Mesendoderm (in vitro differentiated cells): ENCODE data around the gene GAST.
A peak's percentile ranks its signal among the peaks of the same experiment; 100 is the strongest.
"Not testable (repeated sequence)": the region's sequence is repeated elsewhere in the genome, so short reads cannot be mapped to it uniquely, and the experiment has no call there.

Experiments
- DNase-seq: peaks from one replicate; pipeline ENCODE4 v3.0.0; 2013
- H2AK5ac ChIP-seq: 2 replicates; pipeline ENCODE4 v1.6.1; 2013; ENCODE audit warnings: low read length, inconsistent platforms
- H2BK120ac ChIP-seq: 2 replicates; pipeline ENCODE4 v1.6.1; 2013; ENCODE audit warnings: low read depth, mild to moderate bottlenecking, low read length, moderate library complexity, mixed read lengths
- H2BK15ac ChIP-seq: replicated peaks from 2 replicates; pipeline ENCODE4 v1.6.1; 2013; ENCODE audit warnings: low read depth, mild to moderate bottlenecking, moderate library complexity
- H2BK5ac ChIP-seq: 2 replicates; pipeline ENCODE4 v1.6.1; 2013; ENCODE audit warnings: low read length, inconsistent platforms
- H3K18ac ChIP-seq: 2 replicates; pipeline ENCODE4 v1.6.1; 2013; ENCODE audit warnings: mild to moderate bottlenecking, low read length, mixed read lengths
- H3K23ac ChIP-seq: one replicate; pipeline ENCODE4 v1.6.1; 2013; ENCODE audit warnings: low read length
- H3K27ac ChIP-seq: 2 replicates; pipeline ENCODE4 v1.5.1; 2013; ENCODE audit warnings: low read depth, mild to moderate bottlenecking, inconsistent platforms, low read length, moderate library complexity
- H3K27me3 ChIP-seq: 2 replicates; pipeline ENCODE4 v1.6.1; 2013; ENCODE audit warnings: low read length, control low read depth, mild to moderate bottlenecking, inconsistent platforms; ENCODE audit not compliant: insufficient read depth, poor library complexity
- H3K36me3 ChIP-seq: 2 replicates; pipeline ENCODE4 v1.6.1; 2013; ENCODE audit warnings: low read length, inconsistent platforms; ENCODE audit not compliant: control insufficient read depth, insufficient read depth
- H3K4ac ChIP-seq: one replicate; pipeline ENCODE4 v1.6.1; 2013; ENCODE audit warnings: low read depth, mild to moderate bottlenecking, low read length, moderate library complexity
- H3K4me1 ChIP-seq: 2 replicates; pipeline ENCODE4 v1.6.1; 2013; ENCODE audit warnings: low read depth, low read length, inconsistent platforms; ENCODE audit not compliant: control insufficient read depth
- H3K4me2 ChIP-seq: 2 replicates; pipeline ENCODE4 v1.6.1; 2013; ENCODE audit warnings: low read length
- H3K4me3 ChIP-seq: 2 replicates; pipeline ENCODE4 v1.5.1; 2013; ENCODE audit warnings: mild to moderate bottlenecking, low read length
- H3K56ac ChIP-seq: one replicate; pipeline ENCODE4 v1.6.1; 2013; ENCODE audit warnings: low read length
- H3K79me1 ChIP-seq: 2 replicates; pipeline ENCODE4 v1.6.1; 2013; ENCODE audit warnings: low read length, inconsistent platforms
- H3K79me2 ChIP-seq: 2 replicates; pipeline ENCODE4 v1.6.1; 2013; ENCODE audit warnings: mild to moderate bottlenecking, low read length; ENCODE audit not compliant: control insufficient read depth, insufficient read depth
- H3K9ac ChIP-seq: 2 replicates; pipeline ENCODE4 v1.6.1; 2013; ENCODE audit warnings: low read length, inconsistent platforms
- H4K5ac ChIP-seq: one replicate; pipeline ENCODE4 v1.6.1; 2013; ENCODE audit warnings: low read length
- H4K8ac ChIP-seq: one replicate; pipeline ENCODE4 v1.6.1; 2013; ENCODE audit warnings: low read depth, mild to moderate bottlenecking, control low read depth, low read length, moderate library complexity
- WGBS: extraction: QIAGEN DNeasy Blood & Tissue Kit; methylation state at CpG from one replicate; pipeline ENCODE4 v1.1.7; 2013; ENCODE audit warnings: low lambda C conversion rate, missing lambda C conversion rate; ENCODE audit not compliant: insufficient coverage; ENCODE audit errors: extremely low coverage; 5-methylcytosine and 5-hydroxymethylcytosine counted together

The GAST gene

DNA sequence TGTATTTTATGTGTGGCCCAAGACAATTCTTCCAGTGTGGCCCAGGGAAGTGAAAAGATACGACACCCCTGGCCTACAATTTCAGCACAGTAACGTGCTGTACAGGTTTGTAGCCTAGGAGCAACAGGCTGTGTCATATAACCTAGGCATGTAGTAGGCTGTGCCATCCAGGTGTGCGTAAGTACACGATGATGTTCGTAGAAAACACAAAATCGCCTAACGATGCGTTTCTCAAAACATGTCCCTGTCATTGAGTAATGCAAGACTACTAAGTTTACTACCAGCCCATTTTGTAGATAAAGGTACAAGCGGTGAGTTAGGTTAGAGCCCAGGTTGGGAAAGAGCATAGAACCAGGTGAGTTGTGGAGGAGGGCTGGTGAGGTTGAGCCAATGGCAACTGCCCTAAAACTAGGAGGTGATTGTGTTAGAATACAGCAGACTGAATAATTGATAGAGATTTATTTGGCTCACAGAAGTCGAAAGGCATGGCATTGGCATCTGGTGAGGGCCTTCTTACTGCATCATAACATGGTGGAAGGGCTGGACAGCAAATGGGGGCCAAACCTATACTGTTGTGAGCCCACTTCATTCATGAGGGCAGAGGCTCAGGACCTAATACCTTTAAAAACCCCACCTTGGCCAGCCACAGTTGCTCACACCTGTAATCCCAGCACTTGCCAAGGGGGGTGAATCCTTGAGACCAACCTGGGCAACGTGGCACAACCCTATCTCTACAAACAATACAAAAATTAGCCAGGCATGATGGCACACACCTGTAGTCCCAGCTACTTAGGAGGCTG lies 19.2 kb upstream of the GAST start:
- Histone ChIP-seq H3K9ac (no peak overlapping the region), H4K5ac (no peak overlapping the region), H3K56ac (no peak overlapping the region), H2BK5ac (no peak overlapping the region), H3K79me2 (peaks cover 13% of the 10 kb centered on the region), H4K8ac (no peak overlapping the region), H2BK15ac (no peak overlapping the region), H3K79me1 (peaks cover 6% of the 10 kb centered on the region), H3K18ac (no peak overlapping the region), H3K27ac (no peak overlapping the region), H3K4me1 (no peaks in the 10 kb centered on the region), H2BK120ac (no peak overlapping the region), H3K4me2 (no peak overlapping the region), H3K36me3 (peaks cover 25% of the 10 kb centered on the region), H3K4ac (no peak overlapping the region), H3K27me3 (no peaks in the 10 kb centered on the region), H3K4me3 (no peak overlapping the region), H3K23ac (no peak overlapping the region), H2AK5ac (no peak overlapping the region)
- WGBS = no CpG with 5 or more reads among the region's 11 CpGs
- DNase-seq = no peak

GRCh38 chr17:41695134-41695661 lies 16.9 kb upstream of the GAST start:
- Histone ChIP-seq H4K5ac (no peak overlapping the region), H3K4me3 (no peak overlapping the region), H4K8ac (no peak overlapping the region), H3K56ac (no peak overlapping the region), H3K18ac (no peak overlapping the region), H3K27me3 (no peaks in the 10 kb centered on the region), H3K27ac (no peak overlapping the region), H3K9ac (no peak overlapping the region), H3K4me1 (no peaks in the 10 kb centered on the region), H3K36me3 (peaks cover 22% of the 10 kb centered on the region), H2BK5ac (no peak overlapping the region), H3K79me1 (peaks cover 6% of the 10 kb centered on the region), H3K23ac (no peak overlapping the region), H2BK15ac (no peak overlapping the region), H2AK5ac (no peak overlapping the region), H3K79me2 (peaks cover 5% of the 10 kb centered on the region), H2BK120ac (no peak overlapping the region), H3K4ac (no peak overlapping the region), H3K4me2 (no peak overlapping the region)
- DNase-seq = no peak
- no CpG with 5 or more reads among the region's 7 CpGs for WGBS

GRCh38 chr17:41695954-41696757 lies 16.0 kb upstream of the GAST start:
- H2AK5ac ChIP-seq = no peak overlapping the region
- no CpG with 5 or more reads among the region's 11 CpGs for WGBS

GRCh38 chr17:41697122-41697962 lies 14.8 kb upstream of the GAST start:
- Histone ChIP-seq H3K27me3 (no peaks in the 10 kb centered on the region), H3K4me3 (no peak overlapping the region), H3K56ac (no peak overlapping the region), H3K23ac (no peak overlapping the region), H3K9ac (no peak overlapping the region), H3K79me2 (no peaks in the 10 kb centered on the region), H3K79me1 (no peaks in the 10 kb centered on the region), H3K4me1 (no peaks in the 10 kb centered on the region), H3K4ac (no peak overlapping the region), H3K4me2 (no peak overlapping the region), H2BK120ac (no peak overlapping the region), H2BK15ac (no peak overlapping the region), H2AK5ac (no peak overlapping the region), H3K27ac (no peak overlapping the region), H4K5ac (no peak overlapping the region), H4K8ac (no peak overlapping the region), H2BK5ac (no peak overlapping the region), H3K36me3 (peaks cover 9% of the 10 kb centered on the region), H3K18ac (no peak overlapping the region)
- WGBS = no CpG with 5 or more reads among the region's 6 CpGs
- no peak for DNase-seq

More at GRCh38 chr17:41695954-41696757, 16.0 kb upstream of the GAST start:
- H3K4me2 ChIP-seq = no peak overlapping the region
- peaks cover under 1% of the 10 kb centered on the region for H3K79me1 ChIP-seq
- H3K4me1 ChIP-seq = no peaks in the 10 kb centered on the region
- no peak overlapping the region for H3K23ac ChIP-seq
- H3K56ac ChIP-seq = no peak overlapping the region
- H3K27me3 ChIP-seq = no peaks in the 10 kb centered on the region
- H3K9ac ChIP-seq = no peak overlapping the region
- H4K5ac ChIP-seq = no peak overlapping the region
- H2BK15ac ChIP-seq = no peak overlapping the region
- H2BK120ac ChIP-seq = no peak overlapping the region
- H3K4me3 ChIP-seq = no peak overlapping the region
- H4K8ac ChIP-seq = no peak overlapping the region
- H3K79me2 ChIP-seq = no peaks in the 10 kb centered on the region
- H3K18ac ChIP-seq = no peak overlapping the region
- H2BK5ac ChIP-seq = no peak overlapping the region
- peaks cover 16% of the 10 kb centered on the region for H3K36me3 ChIP-seq
- H3K4ac ChIP-seq = no peak overlapping the region
- no peak overlapping the region for H3K27ac ChIP-seq
- DNase-seq = peak; percentile 73

- not testable (repeated sequence) for H3K9ac ChIP-seq, H3K4me3 ChIP-seq, H3K36me3 ChIP-seq
Observed at GRCh38 chr17:41700843-41701242, 11.3 kb upstream of the GAST start.

More at GRCh38 chr17:41700843-41701242, 11.3 kb upstream of the GAST start:
- not testable (repeated sequence) for H3K27ac ChIP-seq, H3K79me2 ChIP-seq, H2BK15ac ChIP-seq, H3K27me3 ChIP-seq, H3K4me2 ChIP-seq, H3K56ac ChIP-seq, H3K4me1 ChIP-seq, H2BK5ac ChIP-seq, H3K18ac ChIP-seq, H2BK120ac ChIP-seq, H2AK5ac ChIP-seq, H3K23ac ChIP-seq, H4K8ac ChIP-seq, H3K4ac ChIP-seq, DNase-seq, H3K79me1 ChIP-seq, H4K5ac ChIP-seq
- WGBS = no CpG with 5 or more reads among the region's 3 CpGs
